KOPT-K1 (cell line): ENCODE results near the gene EMX2.

Source experiments
- H3K27ac ChIP-seq: fragments of 200-600 bp; sonication (generic); 2 replicates; pipeline ENCODE4 v1.5.1; 2016; ENCODE audit warnings: antibody characterized with exemption, mild to moderate bottlenecking, low read depth, low read length; ENCODE audit not compliant: poor library complexity, severe bottlenecking
- H3K36me3 ChIP-seq: fragments of 200-600 bp; sonication (generic); 2 replicates; pipeline ENCODE4 v1.5.1; 2017; ENCODE audit warnings: antibody characterized with exemption, mild to moderate bottlenecking, low read length, moderate library complexity; ENCODE audit not compliant: insufficient read depth
- H3K9me3 ChIP-seq: fragments of 200-600 bp; sonication (generic); 2 replicates; pipeline ENCODE4 v1.5.1; 2017; ENCODE audit warnings: antibody characterized with exemption, low read length, mild to moderate bottlenecking; ENCODE audit not compliant: insufficient read depth, poor library complexity, severe bottlenecking

EMX2 gene

DNA sequence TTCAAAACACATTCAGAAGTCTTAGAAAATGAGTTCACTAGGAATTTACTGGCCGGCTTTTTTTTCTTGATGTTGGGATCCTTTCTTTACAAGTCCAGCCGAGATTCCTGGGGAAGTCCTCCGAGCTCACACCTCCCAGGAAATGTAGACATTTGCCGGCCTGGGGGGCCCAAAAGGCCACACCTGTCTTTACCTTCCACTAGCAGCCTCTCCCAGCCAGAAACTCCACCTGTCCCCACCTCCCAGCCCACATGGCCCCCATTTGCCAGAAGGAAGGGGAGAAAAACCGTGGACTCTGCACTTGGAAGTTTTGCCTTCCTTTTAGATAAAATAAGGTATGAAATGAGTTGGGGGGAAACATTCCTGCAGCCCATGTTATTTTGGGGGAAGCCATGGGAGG lies 27.6 kb upstream of the EMX2 start:
- H3K9me3 ChIP-seq: no peaks in the 10 kb centered on the region
- H3K36me3 ChIP-seq: no peaks in the 10 kb centered on the region
- H3K27ac ChIP-seq: no peak overlapping the region

DNA sequence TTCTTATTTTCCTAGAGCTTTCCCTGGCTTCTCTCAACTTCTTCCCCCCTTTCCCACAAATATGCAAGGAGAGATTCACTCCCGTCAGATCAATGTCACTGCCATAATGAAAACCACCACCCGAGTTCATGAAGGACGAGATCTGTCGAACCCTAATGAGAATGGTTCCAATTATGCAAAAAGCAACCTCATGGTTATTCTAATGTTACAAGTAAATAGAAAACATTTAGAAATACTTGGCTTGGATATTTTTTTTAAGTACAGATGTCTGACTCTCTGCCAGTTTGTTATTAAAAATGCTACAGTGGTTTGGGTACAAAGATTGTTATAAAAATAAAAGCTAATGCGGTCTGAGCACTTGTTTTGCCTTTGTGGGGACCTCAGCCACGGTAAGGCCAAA lies 25.9 kb upstream of the EMX2 start:
- Histone ChIP-seq H3K9me3 (no peaks in the 10 kb centered on the region), H3K36me3 (no peaks in the 10 kb centered on the region), H3K27ac (no peak overlapping the region)

DNA sequence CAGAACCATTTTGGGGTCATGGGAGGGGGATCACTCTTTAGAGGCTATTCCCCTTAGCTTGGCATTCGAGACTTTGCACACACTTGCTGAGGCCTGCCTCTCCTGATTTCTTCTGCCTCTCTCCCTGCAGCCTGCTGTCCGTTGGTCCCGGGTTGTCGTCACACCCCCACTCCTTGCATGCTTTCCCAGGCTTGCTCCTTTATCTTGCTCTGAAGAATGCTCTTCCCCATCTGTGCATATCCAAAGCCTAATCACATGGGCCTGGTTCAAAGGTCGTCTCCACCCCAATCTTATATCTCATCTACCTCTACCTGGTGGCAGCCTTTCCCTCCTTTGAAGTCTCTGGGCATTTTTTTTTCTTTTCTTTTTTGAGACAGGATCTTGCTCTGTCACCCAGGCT lies 24.3 kb upstream of the EMX2 start:
- Histone ChIP-seq H3K27ac (no peak overlapping the region), H3K36me3 (no peaks in the 10 kb centered on the region), H3K9me3 (no peaks in the 10 kb centered on the region)

DNA sequence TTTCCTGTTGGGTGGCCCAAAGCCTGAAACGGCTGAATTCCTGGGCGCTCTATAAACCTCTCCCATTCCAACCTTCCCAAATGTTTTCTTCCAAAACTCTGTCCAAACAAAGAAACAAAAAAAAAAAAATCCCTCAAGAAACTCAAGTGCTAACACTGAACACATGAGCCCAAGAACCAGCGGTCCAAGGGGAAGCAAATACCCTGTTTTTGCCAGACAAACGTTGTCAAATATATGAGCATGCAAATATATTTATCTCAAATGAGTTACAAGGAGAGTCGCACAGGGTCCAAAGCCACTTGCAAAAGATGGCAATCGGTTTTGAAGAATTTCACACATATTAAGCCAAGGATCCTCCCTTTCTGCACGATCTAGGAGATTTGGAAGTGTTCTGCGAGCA lies 23.3 kb upstream of the EMX2 start:
- Histone ChIP-seq H3K36me3 (no peaks in the 10 kb centered on the region), H3K9me3 (no peaks in the 10 kb centered on the region), H3K27ac (no peak overlapping the region)

DNA sequence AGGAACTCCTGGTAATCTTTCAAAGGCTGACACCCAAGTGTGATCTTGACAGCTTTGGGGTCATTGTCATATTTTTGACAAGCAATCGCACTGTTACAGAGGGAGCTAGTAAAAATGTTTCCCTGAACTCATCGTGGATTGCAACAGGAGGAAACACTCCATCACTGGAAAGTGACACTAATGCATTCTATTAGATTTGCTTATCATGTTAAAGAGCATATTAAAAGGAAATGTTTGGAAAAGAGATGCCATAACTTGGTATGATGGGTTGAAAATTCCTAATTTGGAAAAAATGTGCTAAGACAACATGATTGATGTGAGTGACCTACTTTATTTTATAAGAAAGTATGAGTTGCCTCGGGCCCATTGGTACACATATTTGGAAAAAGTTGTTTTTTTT lies 22.7 kb upstream of the EMX2 start:
- no peaks in the 10 kb centered on the region for H3K9me3 ChIP-seq
- no peak overlapping the region for H3K27ac ChIP-seq
- no peaks in the 10 kb centered on the region for H3K36me3 ChIP-seq

DNA sequence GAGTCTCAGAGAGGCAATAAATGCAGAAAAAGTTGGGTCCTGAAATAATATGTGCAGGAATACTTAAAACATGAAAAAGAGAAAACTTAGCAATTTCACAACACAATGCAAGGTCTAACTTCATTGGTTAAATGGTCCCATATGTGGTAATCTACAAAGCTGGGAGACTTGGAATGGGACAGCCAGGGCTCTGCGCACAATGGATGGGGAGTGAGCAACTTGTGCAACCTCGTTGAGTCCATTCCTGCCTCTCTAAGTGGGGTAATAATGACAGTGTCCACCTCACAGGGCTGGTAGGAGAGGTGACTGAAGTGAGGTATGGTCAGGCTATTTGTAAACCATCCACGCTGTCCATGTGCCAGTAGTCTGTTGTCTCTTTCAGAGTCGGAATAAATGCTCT lies 11.8 kb upstream of the EMX2 start:
- H3K36me3 ChIP-seq: no peaks in the 10 kb centered on the region
- no peaks in the 10 kb centered on the region for H3K9me3 ChIP-seq
- no peak overlapping the region for H3K27ac ChIP-seq

DNA sequence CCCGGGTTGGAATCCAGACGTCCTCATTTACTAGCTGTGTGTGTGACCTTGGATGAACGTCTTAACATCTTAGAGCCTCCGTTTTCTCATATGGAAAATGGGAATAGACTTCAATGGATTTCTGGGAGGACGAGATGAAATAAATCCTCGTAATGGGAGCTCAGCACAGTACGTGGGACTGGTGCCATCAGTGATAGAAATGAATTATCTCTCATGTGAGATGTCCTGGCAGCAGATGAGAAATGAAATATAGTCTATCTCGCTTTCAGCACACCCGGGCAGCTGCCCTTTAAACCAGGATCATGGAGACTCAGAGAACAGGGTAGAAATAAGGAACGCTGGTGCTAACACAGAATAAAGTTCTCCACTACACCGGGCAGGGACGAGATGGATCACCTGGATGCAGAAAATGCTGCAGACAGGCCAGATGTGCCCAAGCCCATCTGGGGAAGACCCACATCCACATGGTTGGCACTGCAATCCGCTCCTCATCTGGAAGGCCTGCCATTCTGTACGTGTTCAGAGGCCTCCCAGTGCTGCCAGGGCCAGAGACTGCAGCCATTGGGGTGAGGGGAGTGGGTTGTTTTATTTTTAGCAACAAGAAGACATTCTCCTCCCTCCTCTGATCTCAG lies 11.1 kb upstream of the EMX2 start:
- Histone ChIP-seq H3K36me3 (no peaks in the 10 kb centered on the region), H3K9me3 (no peaks in the 10 kb centered on the region)

DNA sequence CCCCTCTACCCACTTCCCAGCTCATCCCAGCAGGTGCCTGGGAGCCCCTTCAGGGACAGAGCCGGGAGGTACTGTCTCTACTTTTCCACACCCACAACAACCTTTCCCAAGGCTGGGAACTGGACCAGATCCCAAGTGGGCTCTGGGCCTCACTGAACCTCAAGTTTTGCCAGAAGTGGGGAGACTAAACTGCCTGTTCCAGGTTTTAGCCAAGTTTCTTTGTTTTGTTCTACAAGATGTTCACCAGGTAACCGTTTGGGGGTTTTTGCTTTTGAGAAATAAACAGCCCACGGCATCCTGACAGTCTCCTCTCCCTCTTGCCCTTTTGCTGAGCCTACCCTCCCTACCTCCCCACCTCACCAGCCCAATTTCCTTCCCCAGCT lies 10.6 kb upstream of the EMX2 start:
- H3K27ac ChIP-seq: no peak overlapping the region
- no peaks in the 10 kb centered on the region for H3K36me3 ChIP-seq
- no peaks in the 10 kb centered on the region for H3K9me3 ChIP-seq

More for the DNA sequence above, 11.1 kb upstream of the EMX2 start:
- no peak overlapping the region for H3K27ac ChIP-seq

DNA sequence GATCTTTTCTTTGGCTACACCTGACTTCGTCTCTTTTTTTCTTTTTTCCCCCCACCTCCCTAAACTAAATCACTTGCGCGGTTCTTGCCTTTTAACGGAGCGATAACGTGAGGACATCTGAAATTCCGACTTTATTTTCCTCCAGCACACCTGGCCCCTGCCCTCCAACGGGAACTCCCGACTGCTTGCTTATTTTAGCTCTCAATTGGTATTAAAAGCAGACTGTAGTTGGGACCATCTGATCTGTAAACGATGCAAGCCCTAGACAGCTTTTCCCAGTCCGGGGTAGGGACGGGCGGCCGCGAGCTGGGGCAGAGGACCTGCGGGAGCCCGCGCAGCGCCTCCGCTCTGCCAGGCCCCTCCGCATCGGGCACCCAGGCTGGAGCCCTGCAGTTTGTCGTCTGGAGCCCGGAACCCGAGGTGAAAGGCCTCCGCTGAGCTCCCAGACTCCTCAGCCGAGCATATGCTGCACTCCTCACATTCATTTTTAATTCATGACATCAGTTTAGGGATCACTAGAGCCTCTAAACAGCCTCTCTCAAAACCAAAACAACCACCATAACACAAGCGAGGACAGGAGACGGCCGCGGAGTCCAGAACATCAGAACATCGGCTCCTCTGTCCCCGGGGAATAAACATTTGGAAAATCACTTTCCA lies 10.0 kb upstream of the EMX2 start:
- Histone ChIP-seq H3K27ac (no peak overlapping the region), H3K36me3 (no peaks in the 10 kb centered on the region), H3K9me3 (no peaks in the 10 kb centered on the region)

DNA sequence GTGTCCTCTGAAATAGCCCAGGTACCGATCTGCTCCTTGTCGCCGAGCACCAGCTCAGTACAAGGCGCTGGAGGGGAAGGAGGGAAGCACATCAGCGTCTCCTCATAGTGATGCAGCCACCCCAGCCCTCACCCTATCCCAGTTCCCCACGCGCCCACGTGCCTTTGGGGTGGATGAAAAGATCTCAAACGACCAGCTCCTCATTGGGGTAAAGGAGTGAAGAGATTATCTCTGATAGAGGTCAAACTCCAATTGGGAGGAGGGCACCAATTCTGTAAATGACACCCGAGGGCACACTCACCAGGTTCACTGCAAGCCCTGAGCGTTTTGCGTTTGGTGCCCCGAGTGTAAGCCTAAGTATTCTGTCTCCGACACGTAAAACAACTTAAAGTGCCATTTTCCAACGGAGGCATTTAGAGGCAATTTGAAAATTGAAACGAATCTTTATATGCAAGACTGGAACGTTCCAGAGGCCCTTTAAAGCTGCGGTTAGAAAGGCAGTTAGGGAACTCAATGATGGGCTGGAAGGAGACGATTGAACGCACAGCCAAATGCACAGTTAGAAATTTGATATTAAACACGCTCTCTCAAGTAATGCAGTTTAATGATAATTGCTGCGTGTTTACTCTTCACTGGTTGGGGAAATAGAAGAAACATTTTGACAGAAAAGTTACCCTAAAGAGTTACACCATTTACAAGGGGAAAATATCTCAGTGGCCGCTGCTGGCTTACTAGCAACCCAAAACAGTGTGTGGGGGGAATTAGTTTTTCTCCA lies 8.9 kb upstream of the EMX2 start:
- Histone ChIP-seq H3K36me3 (no peaks in the 10 kb centered on the region), H3K27ac (no peak overlapping the region), H3K9me3 (no peaks in the 10 kb centered on the region)

DNA sequence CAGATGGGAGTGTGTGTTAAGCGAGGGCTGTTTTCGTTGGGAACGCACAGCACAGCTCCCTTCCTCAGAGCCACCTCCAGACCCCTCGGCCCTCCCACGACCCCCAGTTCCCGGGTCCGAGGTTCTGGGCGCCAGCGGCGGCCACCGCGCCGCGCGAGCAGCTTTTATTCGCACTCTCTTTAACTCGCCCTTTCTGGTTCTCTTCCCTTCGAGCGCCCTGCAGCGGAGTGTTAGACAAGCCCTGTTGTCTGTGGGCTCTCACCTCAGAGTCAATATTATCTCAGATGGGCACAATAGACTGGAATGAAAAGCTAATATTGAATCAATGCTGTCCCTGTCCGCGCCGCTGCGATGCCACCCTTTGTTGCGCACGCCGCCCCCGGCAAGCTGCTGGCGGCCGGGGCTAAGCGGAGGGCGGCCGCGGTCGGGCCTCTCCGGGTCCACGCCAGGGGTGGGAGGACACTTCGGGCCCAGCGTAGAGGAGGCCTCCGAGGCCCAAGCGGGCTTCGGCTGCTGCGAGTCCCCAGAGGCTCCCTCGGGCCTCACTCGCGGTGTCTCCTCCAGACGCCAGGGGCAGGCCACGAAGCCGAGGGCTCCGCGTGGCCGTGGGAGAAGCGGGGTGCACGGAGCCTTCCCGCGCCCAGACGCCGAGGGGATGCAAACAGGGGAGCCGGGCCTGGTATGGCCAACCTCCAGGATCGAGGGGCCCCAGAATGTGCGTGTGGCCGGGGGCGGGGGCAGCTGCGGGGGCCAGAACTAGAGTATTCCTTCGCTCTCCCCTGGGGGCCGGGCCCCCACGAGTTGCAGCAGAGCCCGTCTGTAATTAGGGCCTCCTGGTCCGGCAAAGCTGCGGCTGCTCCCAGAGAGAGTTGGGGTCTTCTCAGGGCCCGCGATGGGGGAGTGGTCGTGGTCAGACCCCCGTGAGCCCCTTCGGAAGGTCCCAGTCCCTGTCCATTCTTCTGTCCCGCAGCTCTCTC lies 7.9 kb upstream of the EMX2 start:
- no peaks in the 10 kb centered on the region for H3K36me3 ChIP-seq
- no peak overlapping the region for H3K27ac ChIP-seq
- H3K9me3 ChIP-seq: no peaks in the 10 kb centered on the region

DNA sequence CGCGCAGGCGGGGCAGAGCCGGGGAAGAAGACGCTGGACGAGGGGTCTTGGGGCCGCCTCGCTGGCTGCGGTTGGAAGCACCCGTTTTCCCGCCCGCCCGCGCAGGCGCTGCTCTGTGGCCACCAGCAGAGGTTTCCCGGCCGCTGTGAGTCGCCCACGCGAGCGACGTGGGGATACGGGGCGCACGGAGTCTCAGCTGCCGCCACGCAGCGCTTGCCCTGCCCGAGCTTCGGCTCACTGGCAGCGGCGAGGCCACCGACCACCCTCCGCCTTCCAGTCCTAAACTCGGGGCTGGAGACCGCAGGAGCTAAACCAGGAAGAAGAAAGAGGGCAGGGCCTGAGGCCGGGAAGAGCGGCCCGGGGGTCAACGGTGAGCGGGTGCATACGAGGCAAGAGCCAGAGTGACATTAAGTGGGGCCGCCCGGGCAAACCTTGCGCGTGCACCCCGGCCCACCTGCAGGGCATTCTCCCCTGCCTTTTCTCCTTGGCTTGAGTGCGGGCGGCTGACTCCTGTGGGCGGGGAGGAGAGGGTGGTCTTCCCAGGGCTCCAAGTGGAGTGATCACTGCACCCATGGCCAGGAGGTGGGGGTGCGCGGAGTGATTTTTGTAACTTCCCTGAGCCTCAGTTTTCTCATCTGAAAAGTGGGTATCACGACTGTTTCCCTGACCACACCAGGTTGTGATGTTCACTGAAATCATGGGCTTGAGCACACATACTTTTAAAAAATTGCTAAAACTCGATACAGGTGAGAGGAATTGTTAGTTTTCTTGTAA lies 7.1 kb upstream of the EMX2 start:
- H3K27ac ChIP-seq: no peak overlapping the region
- H3K9me3 ChIP-seq: no peaks in the 10 kb centered on the region
- H3K36me3 ChIP-seq: no peaks in the 10 kb centered on the region

DNA sequence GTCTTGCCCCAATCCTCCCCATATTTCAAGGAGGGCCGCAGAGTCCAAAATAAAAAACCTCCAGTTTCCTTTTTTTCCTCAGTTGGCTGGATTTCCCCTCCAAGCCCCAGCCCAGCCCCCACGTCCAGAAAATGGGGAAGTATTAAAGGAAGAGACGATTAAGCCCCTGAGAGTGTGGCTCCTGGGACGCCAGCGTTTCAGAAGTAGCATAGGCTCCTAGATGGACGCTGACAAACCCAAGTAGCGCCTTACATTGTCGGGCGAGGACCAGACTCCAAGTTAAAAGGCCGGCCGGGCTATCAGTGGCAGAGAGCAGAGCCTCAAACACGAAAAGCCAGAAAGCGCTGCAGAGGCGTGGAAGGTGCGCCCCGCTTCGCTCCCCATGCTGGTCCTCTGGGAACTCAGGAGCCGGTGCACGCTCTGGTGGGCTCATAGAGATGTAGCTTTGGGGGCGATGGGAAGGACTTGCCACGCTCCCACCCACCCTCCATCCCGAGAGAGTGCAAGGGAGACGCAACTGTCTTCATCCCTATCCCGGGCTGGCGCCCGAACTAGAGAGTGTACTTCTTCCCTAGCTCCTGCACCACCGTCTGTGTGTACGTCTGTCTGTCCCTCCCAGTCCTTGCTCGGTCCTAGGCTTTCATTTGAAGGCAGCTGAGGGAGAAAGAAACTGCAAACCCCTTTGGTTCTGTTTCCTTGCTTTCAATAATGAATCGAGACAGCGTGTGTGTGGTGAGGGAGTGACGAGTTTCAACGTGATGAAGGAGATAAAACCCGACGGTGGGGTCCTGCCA lies 6.3 kb upstream of the EMX2 start:
- no peak overlapping the region for H3K27ac ChIP-seq
- H3K9me3 ChIP-seq: no peaks in the 10 kb centered on the region
- no peaks in the 10 kb centered on the region for H3K36me3 ChIP-seq
